ENCODE results near the gene PRSS27. TPM values are rescaled to one million over a fixed set of nuclear protein-coding genes. Genes with fewer than 3 reads are reported as not detected.

The PRSS27 gene
- total RNA-seq (2022; extraction: Qiagen RNA extraction; ENCODE audit: low read depth), result 1.0 to 1.6 TPM (median 1.3 TPM) in 5 replicates

GRCh38 chr16:2720064-2720457, at the start of gene PRSS27:
Gene PRSS27 (minus strand): TSS chr16:2720224. CDS start chr16:2720160, 64 bp downstream.

GRCh38 chr16:2752035-2752849, 32.2 kb upstream of the PRSS27 start, which contains the start of gene SRRM2:
Gene SRRM2 (plus strand): TSS chr16:2752638. CDS start chr16:2756365, 3,727 bp downstream.

GRCh38 chr16:2682209-2683021, 37.6 kb downstream of the PRSS27 start, which contains the start of gene KCTD5:
Gene KCTD5 (plus strand): TSS chr16:2682523. CDS start chr16:2682549, 26 bp downstream.

Other genes with a start within 250 kb of the PRSS27 start
- gene NTN3, start 248.9 kb downstream of the PRSS27 start, total RNA-seq (2022; extraction: Qiagen RNA extraction; ENCODE audit: low read depth), result 0.06 TPM in 1 of 5 replicates, not detected in the others
- gene TBC1D24, start 245.1 kb downstream of the PRSS27 start, total RNA-seq (2022; extraction: Qiagen RNA extraction; ENCODE audit: low read depth), result 5.0 to 9.6 TPM (median 7.8 TPM) in 5 replicates
- 139 to 302 TPM (median 247 TPM) in 5 replicates for gene ATP6V0C, start 206.3 kb downstream of the PRSS27 start, total RNA-seq (2022; extraction: Qiagen RNA extraction; ENCODE audit: low read depth)
- gene AMDHD2, start 199.9 kb downstream of the PRSS27 start, total RNA-seq (2022; extraction: Qiagen RNA extraction; ENCODE audit: low read depth), result 20.0 to 27.6 TPM (median 23.5 TPM) in 5 replicates
- 0.08 TPM in 1 of 5 replicates, not detected in the others for gene CEMP1, start 188.8 kb downstream of the PRSS27 start, total RNA-seq (2022; extraction: Qiagen RNA extraction; ENCODE audit: low read depth)
- 19.8 to 25.7 TPM (median 22.4 TPM) in 5 replicates for gene PDPK1, start 182.2 kb downstream of the PRSS27 start, total RNA-seq (2022; extraction: Qiagen RNA extraction; ENCODE audit: low read depth)
- 37.7 to 45.1 TPM (median 42.1 TPM) in 5 replicates for gene KCTD5, start 37.7 kb downstream of the PRSS27 start, total RNA-seq (2022; extraction: Qiagen RNA extraction; ENCODE audit: low read depth)
- 331 to 447 TPM (median 382 TPM) in 5 replicates for gene SRRM2, start 32.4 kb upstream of the PRSS27 start, total RNA-seq (2022; extraction: Qiagen RNA extraction; ENCODE audit: low read depth)
- gene ELOB, start 57.1 kb upstream of the PRSS27 start, total RNA-seq (2022; extraction: Qiagen RNA extraction; ENCODE audit: low read depth), result 414 to 506 TPM (median 472 TPM) in 5 replicates
- gene PRSS33, start 67.3 kb upstream of the PRSS27 start, total RNA-seq (2022; extraction: Qiagen RNA extraction; ENCODE audit: low read depth), result 0.03 TPM in 1 of 5 replicates, not detected in the others
- gene PRSS41, start 78.2 kb upstream of the PRSS27 start, total RNA-seq (2022; extraction: Qiagen RNA extraction; ENCODE audit: low read depth), result not detected in 5 replicates
- 0.11 to 0.19 TPM (median 0.12 TPM) in 3 of 5 replicates, not detected in the others for gene PRSS21, start 97.0 kb upstream of the PRSS27 start, total RNA-seq (2022; extraction: Qiagen RNA extraction; ENCODE audit: low read depth)
- 0.55 to 1.0 TPM (median 0.87 TPM) in 5 replicates for gene ZG16B, start 110.1 kb upstream of the PRSS27 start, total RNA-seq (2022; extraction: Qiagen RNA extraction; ENCODE audit: low read depth)
- 2.3 to 3.6 TPM (median 2.7 TPM) in 5 replicates for gene PRSS22, start 137.9 kb upstream of the PRSS27 start, total RNA-seq (2022; extraction: Qiagen RNA extraction; ENCODE audit: low read depth)
- gene FLYWCH2, start 163.0 kb upstream of the PRSS27 start, total RNA-seq (2022; extraction: Qiagen RNA extraction; ENCODE audit: low read depth), result 46.2 to 58.3 TPM (median 52.7 TPM) in 5 replicates
- 18.8 to 30.9 TPM (median 28.1 TPM) in 5 replicates for gene FLYWCH1, start 191.7 kb upstream of the PRSS27 start, total RNA-seq (2022; extraction: Qiagen RNA extraction; ENCODE audit: low read depth)
- gene KREMEN2, start 244.1 kb upstream of the PRSS27 start, total RNA-seq (2022; extraction: Qiagen RNA extraction; ENCODE audit: low read depth), result 1.1 to 2.3 TPM (median 1.9 TPM) in 5 replicates
- gene PAQR4, start 249.1 kb upstream of the PRSS27 start, total RNA-seq (2022; extraction: Qiagen RNA extraction; ENCODE audit: low read depth), result 29.4 to 40.9 TPM (median 37.7 TPM) in 5 replicates